Measurements from ENCODE around the gene TP53INP2. TPM values are rescaled to one million over a fixed set of nuclear protein-coding genes. Genes with fewer than 3 reads are reported as not detected.

TP53INP2 gene
- total and polyA plus RNA-seq, 2 of the 13 experiments (the other 11 are each of a cell fraction or from before 2014, with no cell fraction given), result 5.2 to 18.8 TPM

DNA sequence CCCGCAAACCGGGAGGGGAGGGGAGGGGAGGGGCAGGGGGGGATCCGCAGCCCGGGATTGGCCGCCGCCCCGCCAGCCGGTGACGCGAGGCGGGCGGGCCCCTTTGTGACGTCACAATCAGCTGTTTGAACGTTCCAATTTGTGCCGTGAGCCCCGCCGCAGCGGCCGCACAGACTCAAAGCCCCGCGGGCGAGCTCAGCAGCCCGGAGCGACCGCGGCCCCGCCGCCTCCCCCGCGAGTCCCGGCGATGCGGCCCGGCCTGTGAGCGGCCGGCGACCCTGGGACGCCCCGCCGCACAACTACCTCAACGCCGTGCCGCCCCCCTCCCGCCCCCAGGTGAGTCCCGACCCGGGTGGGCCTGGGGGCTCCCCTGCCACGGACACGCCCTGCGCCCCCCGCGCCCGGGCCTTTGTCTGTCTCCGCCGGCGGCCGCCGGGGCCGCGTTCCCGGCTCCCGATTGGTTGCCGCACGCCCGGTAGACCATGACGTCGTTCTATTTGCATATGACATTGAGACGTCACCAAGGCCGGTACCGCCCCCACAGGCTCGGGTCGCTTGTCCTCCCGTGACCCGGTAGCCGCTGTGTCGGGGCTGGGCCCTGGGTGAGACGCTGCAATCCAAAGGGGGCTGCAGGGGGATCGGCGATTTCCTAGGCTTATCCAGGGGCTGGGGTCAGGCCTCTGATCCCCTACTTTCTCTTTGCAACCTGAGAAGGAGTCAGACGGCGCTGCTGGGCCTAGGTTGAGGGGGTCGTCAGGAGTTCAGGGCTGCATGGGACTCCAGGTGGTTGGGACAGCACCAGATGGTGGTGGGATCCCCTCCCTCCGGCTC, at the start of gene TP53INP2 (continued):
- TF ChIP-seq, protein P1, sequence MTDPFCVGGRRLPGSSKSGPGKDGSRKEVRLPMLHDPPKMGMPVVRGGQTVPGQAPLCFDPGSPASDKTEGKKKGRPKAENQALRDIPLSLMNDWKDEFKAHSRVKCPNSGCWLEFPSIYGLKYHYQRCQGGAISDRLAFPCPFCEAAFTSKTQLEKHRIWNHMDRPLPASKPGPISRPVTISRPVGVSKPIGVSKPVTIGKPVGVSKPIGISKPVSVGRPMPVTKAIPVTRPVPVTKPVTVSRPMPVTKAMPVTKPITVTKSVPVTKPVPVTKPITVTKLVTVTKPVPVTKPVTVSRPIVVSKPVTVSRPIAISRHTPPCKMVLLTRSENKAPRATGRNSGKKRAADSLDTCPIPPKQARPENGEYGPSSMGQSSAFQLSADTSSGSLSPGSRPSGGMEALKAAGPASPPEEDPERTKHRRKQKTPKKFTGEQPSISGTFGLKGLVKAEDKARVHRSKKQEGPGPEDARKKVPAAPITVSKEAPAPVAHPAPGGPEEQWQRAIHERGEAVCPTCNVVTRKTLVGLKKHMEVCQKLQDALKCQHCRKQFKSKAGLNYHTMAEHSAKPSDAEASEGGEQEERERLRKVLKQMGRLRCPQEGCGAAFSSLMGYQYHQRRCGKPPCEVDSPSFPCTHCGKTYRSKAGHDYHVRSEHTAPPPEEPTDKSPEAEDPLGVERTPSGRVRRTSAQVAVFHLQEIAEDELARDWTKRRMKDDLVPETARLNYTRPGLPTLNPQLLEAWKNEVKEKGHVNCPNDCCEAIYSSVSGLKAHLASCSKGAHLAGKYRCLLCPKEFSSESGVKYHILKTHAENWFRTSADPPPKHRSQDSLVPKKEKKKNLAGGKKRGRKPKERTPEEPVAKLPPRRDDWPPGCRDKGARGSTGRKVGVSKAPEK (CRISPR knock-in tag; IDR thresholded peaks at IDR 0.05; ENCODE audit: borderline replicate concordance), result no peak
- TF ChIP-seq ZNF670 (CRISPR knock-in tag; IDR thresholded peaks at IDR 0.05; ENCODE audit: borderline replicate concordance), result no peak
- TF ChIP-seq MXI1 (IDR thresholded peaks at IDR 0.05; ENCODE audit: borderline replicate concordance, low read depth, low read length), result peak; percentile 23; the same call in 1 of the 3 replicates
- no peak for TF ChIP-seq WIZ (CRISPR knock-in tag; IDR thresholded peaks at IDR 0.05)
- 0 out of 2 replicates have a peak, but pooled peaks have one; percentile 24 for TF ChIP-seq ELF4 (CRISPR knock-in tag; IDR thresholded peaks at IDR 0.05; ENCODE audit: borderline replicate concordance)
- TF ChIP-seq, protein P2, sequence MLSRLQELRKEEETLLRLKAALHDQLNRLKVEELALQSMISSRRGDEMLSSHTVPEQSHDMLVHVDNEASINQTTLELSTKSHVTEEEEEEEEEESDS (CRISPR knock-in tag; IDR thresholded peaks at IDR 0.05; ENCODE audit: borderline replicate concordance), result no peak; the same call in 1 of the 2 replicates
- TF ChIP-seq SIX4 (CRISPR knock-in tag; IDR thresholded peaks at IDR 0.05), result no peak
- TF ChIP-seq ZNF841 (CRISPR knock-in tag; IDR thresholded peaks at IDR 0.05; ENCODE audit: borderline replicate concordance), result no peak
- no peak for TF ChIP-seq ZNF251 (CRISPR knock-in tag; IDR thresholded peaks at IDR 0.05)
- TF ChIP-seq HCFC1 (IDR thresholded peaks at IDR 0.05; ENCODE audit: low read depth, low read length), result no peak
- TF ChIP-seq, protein P3, sequence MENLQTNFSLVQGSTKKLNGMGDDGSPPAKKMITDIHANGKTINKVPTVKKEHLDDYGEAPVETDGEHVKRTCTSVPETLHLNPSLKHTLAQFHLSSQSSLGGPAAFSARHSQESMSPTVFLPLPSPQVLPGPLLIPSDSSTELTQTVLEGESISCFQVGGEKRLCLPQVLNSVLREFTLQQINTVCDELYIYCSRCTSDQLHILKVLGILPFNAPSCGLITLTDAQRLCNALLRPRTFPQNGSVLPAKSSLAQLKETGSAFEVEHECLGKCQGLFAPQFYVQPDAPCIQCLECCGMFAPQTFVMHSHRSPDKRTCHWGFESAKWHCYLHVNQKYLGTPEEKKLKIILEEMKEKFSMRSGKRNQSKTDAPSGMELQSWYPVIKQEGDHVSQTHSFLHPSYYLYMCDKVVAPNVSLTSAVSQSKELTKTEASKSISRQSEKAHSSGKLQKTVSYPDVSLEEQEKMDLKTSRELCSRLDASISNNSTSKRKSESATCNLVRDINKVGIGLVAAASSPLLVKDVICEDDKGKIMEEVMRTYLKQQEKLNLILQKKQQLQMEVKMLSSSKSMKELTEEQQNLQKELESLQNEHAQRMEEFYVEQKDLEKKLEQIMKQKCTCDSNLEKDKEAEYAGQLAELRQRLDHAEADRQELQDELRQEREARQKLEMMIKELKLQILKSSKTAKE (CRISPR knock-in tag; IDR thresholded peaks at IDR 0.05; ENCODE audit: borderline replicate concordance), result no peak; the same call in none of the 2 replicates
- TF ChIP-seq SOX6 (IDR thresholded peaks at IDR 0.05), result no peak
- TF ChIP-seq SOX6 (CRISPR knock-in tag; IDR thresholded peaks at IDR 0.05), result peak; percentile 17
- no peak for TF ChIP-seq ZFP36L2 (CRISPR knock-in tag; IDR thresholded peaks at IDR 0.05)
- TF ChIP-seq NKX3-1 (CRISPR knock-in tag; IDR thresholded peaks at IDR 0.05), result no peak
- TF ChIP-seq ZNF556 (CRISPR knock-in tag; IDR thresholded peaks at IDR 0.05; ENCODE audit: borderline replicate concordance), result no peak; the same call in 1 of the 2 replicates
- 0 out of 2 replicates have a peak, but pooled peaks have one; percentile 32 for TF ChIP-seq MED13 (CRISPR knock-in tag; IDR thresholded peaks at IDR 0.05)
- TF ChIP-seq, protein P4, sequence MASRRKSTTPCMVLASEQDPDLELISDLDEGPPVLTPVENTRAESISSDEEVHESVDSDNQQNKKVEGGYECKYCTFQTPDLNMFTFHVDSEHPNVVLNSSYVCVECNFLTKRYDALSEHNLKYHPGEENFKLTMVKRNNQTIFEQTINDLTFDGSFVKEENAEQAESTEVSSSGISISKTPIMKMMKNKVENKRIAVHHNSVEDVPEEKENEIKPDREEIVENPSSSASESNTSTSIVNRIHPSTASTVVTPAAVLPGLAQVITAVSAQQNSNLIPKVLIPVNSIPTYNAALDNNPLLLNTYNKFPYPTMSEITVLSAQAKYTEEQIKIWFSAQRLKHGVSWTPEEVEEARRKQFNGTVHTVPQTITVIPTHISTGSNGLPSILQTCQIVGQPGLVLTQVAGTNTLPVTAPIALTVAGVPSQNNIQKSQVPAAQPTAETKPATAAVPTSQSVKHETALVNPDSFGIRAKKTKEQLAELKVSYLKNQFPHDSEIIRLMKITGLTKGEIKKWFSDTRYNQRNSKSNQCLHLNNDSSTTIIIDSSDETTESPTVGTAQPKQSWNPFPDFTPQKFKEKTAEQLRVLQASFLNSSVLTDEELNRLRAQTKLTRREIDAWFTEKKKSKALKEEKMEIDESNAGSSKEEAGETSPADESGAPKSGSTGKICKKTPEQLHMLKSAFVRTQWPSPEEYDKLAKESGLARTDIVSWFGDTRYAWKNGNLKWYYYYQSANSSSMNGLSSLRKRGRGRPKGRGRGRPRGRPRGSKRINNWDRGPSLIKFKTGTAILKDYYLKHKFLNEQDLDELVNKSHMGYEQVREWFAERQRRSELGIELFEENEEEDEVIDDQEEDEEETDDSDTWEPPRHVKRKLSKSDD (CRISPR knock-in tag; IDR thresholded peaks at IDR 0.05; ENCODE audit: low read depth), result peak; percentile 67
- peak; percentile 46 for TF ChIP-seq TAF15 (IDR thresholded peaks at IDR 0.05; ENCODE audit: low read depth, low read length, poor library complexity, severe bottlenecking)
- TF ChIP-seq, protein P5, sequence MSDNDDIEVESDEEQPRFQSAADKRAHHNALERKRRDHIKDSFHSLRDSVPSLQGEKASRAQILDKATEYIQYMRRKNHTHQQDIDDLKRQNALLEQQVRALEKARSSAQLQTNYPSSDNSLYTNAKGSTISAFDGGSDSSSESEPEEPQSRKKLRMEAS (IDR thresholded peaks at IDR 0.05), result peak; percentile 45
